Adrenal gland (tissue), 12 donors: ENCODE data around the gene RYR2. TPM values are rescaled to one million over a fixed set of nuclear protein-coding genes. Genes with fewer than 3 reads are reported as not detected.

Experiments used
- DNase-seq, 7 donors: peaks; one replicate each; pipeline ENCODE4 v3.0.0-alpha.2; 2019 to 2020
- H3K27ac ChIP-seq, 5 donors: fragments of 200-600 bp; sonication (generic) in 4 of 5; 1 replicate in 3 of 5; 2 replicates in 2 of 5; pipeline versions ENCODE4 v1.5.1 to v1.8.0; 2016 to 2020; ENCODE audit warnings: mild to moderate bottlenecking in 1 of 5
- H3K27me3 ChIP-seq: fragments of 200-600 bp; 2 replicates; pipeline ENCODE4 v1.8.0; 2021
- H3K36me3 ChIP-seq, 2 donors: fragments of 200-600 bp; replicated peaks in 1 of 2; 1 replicate in 1 of 2; 2 replicates in 1 of 2; pipeline versions ENCODE4 v1.5.1 to v1.8.0; 2018 to 2022
- H3K4me1 ChIP-seq, 2 donors: fragments of 200-600 bp; replicated peaks in 1 of 2; 1 replicate in 1 of 2; 2 replicates in 1 of 2; pipeline versions ENCODE4 v1.5.1 to v1.8.0; 2018 to 2021
- H3K4me3 ChIP-seq, 4 donors: fragments of 200-600 bp; sonication (generic) in 3 of 4; one replicate each; pipeline ENCODE4 v1.5.1; 2016 to 2018
- H3K9me3 ChIP-seq, 3 donors: fragments of 200-600 bp; sonication (generic) in 1 of 3; replicated peaks in 1 of 3; 1 replicate in 2 of 3; 2 replicates in 1 of 3; pipeline versions ENCODE4 v1.5.1 to v1.8.0; 2016 to 2021
- POLR2A ChIP-seq, 2 donors: fragments of 450-650 bp; IDR thresholded peaks; one replicate each; pipeline ENCODE4 v1.6.1; 2017; ENCODE audit warnings: antibody characterized with exemption in 2 of 2, mild to moderate bottlenecking in 2 of 2, moderate library complexity in 1 of 2
- WGBS, 4 donors: extraction: QIAGEN DNeasy Blood & Tissue Kit in 2 of 4; methylation state at CpG; one replicate each; pipeline versions ENCODE4 v1.1.5 to v1.1.7; 2013 to 2017; 5-methylcytosine and 5-hydroxymethylcytosine counted together
- intact Hi-C, 2 donors: fragments of 100-400 bp; cut with DNase I; formaldehyde crosslinking; loops; one replicate each; pipeline versions ENCODE4 v1.14.1 to v1.15.0; 2022 to 2023
- polyA plus RNA-seq, 3 donors: library from polyadenylated mRNA; stranded (reverse); fragments of 200-250 nt in 2 of 3; fragments of 350-450 nt in 1 of 3; fragmentation: Illumina TruSeq in 1 of 3; extraction: RNeasy Lipid Tissue Mini Kit (QIAGEN cat#74804) in 1 of 3; gene quantifications; one replicate each; pipeline ENCODE4 v1.2.3, GENCODE V29; 2013 to 2014
- total RNA-seq, 9 donors: library from RNA; depleted of rRNA in 4 of 9; stranded (reverse); fragments of >200 nt in 4 of 9; fragments of 120-200 nt in 1 of 9; fragmentation: NEBNext Ultra II Directional in 1 of 9; extraction: Animal tissue kit (Norgen Biotek cat#: 25700) in 1 of 9; gene quantifications; one replicate each; pipeline versions ENCODE4 v1.1.0 to v1.2.4, GENCODE V29; 2013 to 2023
- TF ChIP-seq, protein P1 (sequence below), 6 experiments: fragments of 450-650 bp in 4 of 6; fragments of 200-600 bp in 2 of 6; sonication (generic) in 1 of 6; IDR thresholded peaks; 1 replicate in 5 of 6; 2 replicates in 1 of 6; pipeline versions ENCODE4 v1.5.1 to v1.8.0; 2016 to 2021; ENCODE audit warnings: antibody characterized with exemption in 6 of 6, mild to moderate bottlenecking in 2 of 6, moderate library complexity in 1 of 6
- donor health status: healthy with polysubstance abuse.
- donor health status: Bipolar disorder and iron deficiency.
- donor health status: DM: yes; HTN: yes; CAD: no.
- donor health status: DM: no; HTN: no; CAD: no.
- donor health status: DM: no; HTN: no; CAD: no.
- donor health status: DM: yes; HTN: yes; CAD: no.

Gene RYR2
- total and polyA plus RNA-seq, 12 donors: 0.07 to 6.3 (median 0.18) TPM; not detected in 1

DNA sequence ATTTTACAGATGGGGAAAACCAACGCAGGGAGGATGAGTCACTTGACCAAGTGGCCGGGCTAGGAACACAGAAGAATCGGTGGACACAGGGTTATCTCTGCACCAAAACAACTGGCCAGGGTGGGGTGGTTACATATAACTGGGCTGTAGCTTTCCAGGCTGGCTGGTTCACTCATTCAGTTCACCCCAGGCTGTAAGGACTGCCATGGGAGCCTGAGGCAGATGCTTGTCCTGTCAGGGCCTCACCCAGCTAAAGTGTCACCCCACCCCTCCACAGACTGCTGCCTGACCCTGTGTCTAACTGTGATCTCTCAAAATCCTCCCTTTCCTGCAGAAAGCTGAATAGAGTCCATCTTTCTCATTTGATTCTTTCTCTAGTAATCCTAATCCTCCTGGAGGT, 387.3 kb downstream of the RYR2 start:
- Histone ChIP-seq H3K36me3 (no peaks in the 10 kb centered on the region), H3K27me3 (no peaks in the 10 kb centered on the region), H3K27ac (no peak overlapping the region), H3K4me1 (no peaks in the 10 kb centered on the region), H3K4me3 (no peak overlapping the region), H3K9me3 (no peaks in the 10 kb centered on the region)
- no peak for DNase-seq
- 34 to 73% (median 72%) methylated on average over 2 to 3 of the region's 3 CpGs for WGBS, 4 donors
- no peak for TF ChIP-seq POLR2A (IDR thresholded peaks at IDR 0.05)
- TF ChIP-seq, protein P1, sequence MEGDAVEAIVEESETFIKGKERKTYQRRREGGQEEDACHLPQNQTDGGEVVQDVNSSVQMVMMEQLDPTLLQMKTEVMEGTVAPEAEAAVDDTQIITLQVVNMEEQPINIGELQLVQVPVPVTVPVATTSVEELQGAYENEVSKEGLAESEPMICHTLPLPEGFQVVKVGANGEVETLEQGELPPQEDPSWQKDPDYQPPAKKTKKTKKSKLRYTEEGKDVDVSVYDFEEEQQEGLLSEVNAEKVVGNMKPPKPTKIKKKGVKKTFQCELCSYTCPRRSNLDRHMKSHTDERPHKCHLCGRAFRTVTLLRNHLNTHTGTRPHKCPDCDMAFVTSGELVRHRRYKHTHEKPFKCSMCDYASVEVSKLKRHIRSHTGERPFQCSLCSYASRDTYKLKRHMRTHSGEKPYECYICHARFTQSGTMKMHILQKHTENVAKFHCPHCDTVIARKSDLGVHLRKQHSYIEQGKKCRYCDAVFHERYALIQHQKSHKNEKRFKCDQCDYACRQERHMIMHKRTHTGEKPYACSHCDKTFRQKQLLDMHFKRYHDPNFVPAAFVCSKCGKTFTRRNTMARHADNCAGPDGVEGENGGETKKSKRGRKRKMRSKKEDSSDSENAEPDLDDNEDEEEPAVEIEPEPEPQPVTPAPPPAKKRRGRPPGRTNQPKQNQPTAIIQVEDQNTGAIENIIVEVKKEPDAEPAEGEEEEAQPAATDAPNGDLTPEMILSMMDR (IDR thresholded peaks at IDR 0.05): no peak
- intact Hi-C loops: no loop called here

DNA sequence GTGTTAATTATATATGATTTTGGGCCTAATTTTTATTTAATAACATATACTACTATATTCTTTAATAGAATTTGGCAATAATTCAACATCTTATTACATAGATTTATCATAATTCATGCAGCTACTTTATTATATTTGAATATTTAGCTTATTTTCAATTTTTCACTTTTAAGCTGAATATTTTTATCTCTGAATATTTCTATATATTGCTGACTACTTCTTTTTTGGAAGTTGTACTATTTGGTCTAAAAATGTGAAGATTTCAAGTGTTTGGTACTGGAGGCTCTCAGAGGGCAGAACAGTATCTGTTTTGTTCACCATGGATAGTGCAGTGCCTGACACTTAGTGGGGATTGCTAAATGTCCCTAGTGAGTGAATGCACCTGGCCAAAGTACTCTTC, 389.5 kb downstream of the RYR2 start:
- Histone ChIP-seq H3K9me3 (no peaks in the 10 kb centered on the region), H3K27me3 (no peaks in the 10 kb centered on the region), H3K27ac (no peak overlapping the region), H3K36me3 (no peaks in the 10 kb centered on the region), H3K4me1 (no peaks in the 10 kb centered on the region), H3K4me3 (no peak overlapping the region)
- TF ChIP-seq POLR2A (IDR thresholded peaks at IDR 0.05): no peak
- TF ChIP-seq, protein P1 (IDR thresholded peaks at IDR 0.05): no peak
- intact Hi-C loops: no loop called here
- DNase-seq: no peak

DNA sequence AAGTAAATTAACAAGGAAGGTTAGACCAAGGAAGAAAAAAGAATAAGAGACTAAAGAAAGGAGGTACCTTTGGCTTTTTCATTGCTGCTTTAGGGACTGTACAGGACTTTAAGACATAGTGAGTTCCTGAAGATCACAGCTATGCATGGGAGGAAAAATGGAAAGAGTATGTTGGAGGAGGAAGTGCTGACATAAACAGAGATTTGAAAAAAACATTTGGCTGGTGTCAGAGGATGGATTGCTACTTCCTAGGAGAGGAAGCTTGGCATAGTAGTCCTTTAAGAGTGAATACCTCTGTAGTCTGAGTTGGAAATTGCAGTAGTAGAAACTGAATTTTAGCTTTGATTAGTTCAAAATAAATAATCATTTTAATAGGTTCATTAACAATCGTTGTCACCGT, 398.4 kb downstream of the RYR2 start:
- H3K27me3 ChIP-seq: no peaks in the 10 kb centered on the region
- DNase-seq: no peak
- no peaks in the 10 kb centered on the region for H3K36me3 ChIP-seq
- no peak for TF ChIP-seq POLR2A (IDR thresholded peaks at IDR 0.05)
- TF ChIP-seq, protein P1 (IDR thresholded peaks at IDR 0.05): no peak
- no peak overlapping the region for H3K4me3 ChIP-seq
- intact Hi-C loops: no loop called here
- 61 to 91% (median 69%) methylated on average over 2 of the region's 2 CpGs for WGBS, 4 donors
- no peaks in the 10 kb centered on the region for H3K9me3 ChIP-seq
- no peak overlapping the region for H3K27ac ChIP-seq
- no peaks in the 10 kb centered on the region for H3K4me1 ChIP-seq

DNA sequence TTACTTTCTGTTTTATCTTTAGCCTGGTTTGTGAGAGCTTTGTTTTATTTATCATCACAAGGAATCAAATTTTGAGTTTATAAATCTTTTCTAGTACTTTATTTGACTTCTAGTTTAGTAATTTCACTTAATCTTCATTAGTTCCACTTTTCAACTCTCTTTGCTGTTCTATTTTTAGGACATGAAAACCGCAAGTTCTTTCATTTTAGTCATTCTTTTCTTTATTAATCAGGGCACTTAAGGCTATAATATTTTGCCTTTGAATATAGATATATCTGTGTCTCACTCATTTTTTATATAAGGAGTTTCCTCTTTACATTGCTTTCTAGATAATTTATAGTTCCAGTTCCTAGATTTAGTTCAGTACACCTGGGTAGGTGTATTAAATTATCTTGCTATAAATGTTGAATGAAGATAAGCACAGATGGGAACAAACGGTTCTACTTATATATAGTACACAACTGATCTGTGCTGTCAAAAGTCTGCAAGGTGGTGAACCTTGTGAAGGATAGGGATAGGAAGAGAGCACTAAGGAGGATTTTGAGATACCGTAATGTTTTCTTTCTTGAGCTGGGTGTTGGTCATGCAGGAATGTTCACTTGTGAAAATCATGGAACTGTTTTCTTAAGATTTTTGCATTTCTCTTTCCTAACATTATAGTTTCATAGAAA, 402.3 kb downstream of the RYR2 start:
- Histone ChIP-seq H3K4me1 (no peaks in the 10 kb centered on the region), H3K9me3 (no peaks in the 10 kb centered on the region), H3K27me3 (no peaks in the 10 kb centered on the region), H3K36me3 (no peaks in the 10 kb centered on the region), H3K4me3 (no peak overlapping the region), H3K27ac (no peak overlapping the region)
- DNase-seq: no peak
- WGBS, 4 donors: 45 to 59% (median 50%) methylated on average over 3 of the region's 3 CpGs
- TF ChIP-seq POLR2A (IDR thresholded peaks at IDR 0.05): no peak
- TF ChIP-seq, protein P1 (IDR thresholded peaks at IDR 0.05): no peak
- intact Hi-C loops: no loop called here
